Left hindlimb (tissue), 1 donor: ENCODE data around the gene SCYGR7.
A peak's percentile ranks its signal among the peaks of the same experiment; 100 is the strongest.

Experiments
- DNase-seq: peaks from one replicate; pipeline ENCODE4 v3.0.0-alpha.2; 2018

Gene SCYGR7

GRCh38 chr2:227759411-227760118, 31.4 kb downstream of the SCYGR7 start:
- no peak for DNase-seq

GRCh38 chr2:227761740-227762476, 33.8 kb downstream of the SCYGR7 start:
- DNase-seq, result peak; percentile 35

GRCh38 chr2:227765788-227766372, 37.7 kb downstream of the SCYGR7 start:
- no peak for DNase-seq

- peak; percentile 82 for DNase-seq
Observed at GRCh38 chr2:227766373-227766883, 38.3 kb downstream of the SCYGR7 start.

GRCh38 chr2:227767830-227768229, 39.7 kb downstream of the SCYGR7 start:
- no peak for DNase-seq

GRCh38 chr2:227772197-227772661, 44.1 kb downstream of the SCYGR7 start:
- no peak for DNase-seq

GRCh38 chr2:227772932-227773331, 44.8 kb downstream of the SCYGR7 start:
- no peak for DNase-seq

- no peak for DNase-seq
Observed at GRCh38 chr2:227774011-227774624, 46.0 kb downstream of the SCYGR7 start.

GRCh38 chr2:227774895-227775842, 47.0 kb downstream of the SCYGR7 start:
- DNase-seq, result no peak
